ENCODE measurements around the gene FLT3LG. TPM values are rescaled to one million over a fixed set of nuclear protein-coding genes. Genes with fewer than 3 reads are reported as not detected.

The FLT3LG gene
- total RNA-seq, 4 donors from 2014 or later, result 3.1 to 21.0 (median 7.6) TPM

DNA sequence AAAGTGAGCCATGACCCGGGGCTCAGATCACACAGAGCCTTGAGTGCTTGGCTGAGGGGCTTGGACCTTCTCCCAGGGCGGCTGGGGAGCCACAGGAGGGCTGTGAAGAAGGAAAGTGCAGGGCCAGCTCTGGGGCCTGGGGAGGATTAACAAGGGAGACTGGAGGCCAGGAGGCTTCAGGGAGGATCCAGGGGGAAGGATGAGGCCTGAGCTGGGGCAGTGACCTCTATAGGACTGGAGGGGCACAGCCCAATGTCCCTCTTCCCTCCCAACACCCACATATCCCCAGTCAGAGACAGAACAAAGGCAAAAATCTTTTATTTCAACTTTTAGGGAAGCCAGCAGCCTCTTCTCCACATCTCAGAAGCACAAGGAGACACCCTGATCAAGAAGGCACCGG is 28.0 kb upstream of the FLT3LG start:
- Histone ChIP-seq H3K4me3 (no peak overlapping the region), H3K9me3 (no peaks in the 10 kb centered on the region), H3K27me3 (peaks cover 23% of the 10 kb centered on the region), H3K27ac (no peak overlapping the region), H3K36me3 (peaks cover 0 to 45% of the 10 kb centered on the region in 2 donors), H3K4me1 (peaks cover 0 to 51% (median 14%) of the 10 kb centered on the region in 3 donors)
- ATAC-seq, result no peak
- WGBS, 2 donors (ENCODE audit: low coverage in 1 of 2), result 100% methylated on average over 1 of the region's 3 CpGs
- TF ChIP-seq POLR2A (IDR thresholded peaks at IDR 0.05) (no peak), POLR2AphosphoS5 (IDR thresholded peaks at IDR 0.05) (no peak), EP300 (IDR thresholded peaks at IDR 0.05) (no peak)
- TF ChIP-seq, protein P1, sequence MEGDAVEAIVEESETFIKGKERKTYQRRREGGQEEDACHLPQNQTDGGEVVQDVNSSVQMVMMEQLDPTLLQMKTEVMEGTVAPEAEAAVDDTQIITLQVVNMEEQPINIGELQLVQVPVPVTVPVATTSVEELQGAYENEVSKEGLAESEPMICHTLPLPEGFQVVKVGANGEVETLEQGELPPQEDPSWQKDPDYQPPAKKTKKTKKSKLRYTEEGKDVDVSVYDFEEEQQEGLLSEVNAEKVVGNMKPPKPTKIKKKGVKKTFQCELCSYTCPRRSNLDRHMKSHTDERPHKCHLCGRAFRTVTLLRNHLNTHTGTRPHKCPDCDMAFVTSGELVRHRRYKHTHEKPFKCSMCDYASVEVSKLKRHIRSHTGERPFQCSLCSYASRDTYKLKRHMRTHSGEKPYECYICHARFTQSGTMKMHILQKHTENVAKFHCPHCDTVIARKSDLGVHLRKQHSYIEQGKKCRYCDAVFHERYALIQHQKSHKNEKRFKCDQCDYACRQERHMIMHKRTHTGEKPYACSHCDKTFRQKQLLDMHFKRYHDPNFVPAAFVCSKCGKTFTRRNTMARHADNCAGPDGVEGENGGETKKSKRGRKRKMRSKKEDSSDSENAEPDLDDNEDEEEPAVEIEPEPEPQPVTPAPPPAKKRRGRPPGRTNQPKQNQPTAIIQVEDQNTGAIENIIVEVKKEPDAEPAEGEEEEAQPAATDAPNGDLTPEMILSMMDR (IDR thresholded peaks at IDR 0.05), result no peak

GRCh38 chr19:49447485-49448431 is 26.3 kb upstream of the FLT3LG start:
- peaks cover 0 to 47% (median 9%) of the 10 kb centered on the region in 3 donors for H3K4me1 ChIP-seq
- H3K27me3 ChIP-seq, result peaks cover 5% of the 10 kb centered on the region
- WGBS, 2 donors (ENCODE audit: low coverage in 1 of 2), result 68 to 71% methylated on average over 5 to 17 of the region's 32 CpGs
- TF ChIP-seq POLR2AphosphoS5 (IDR thresholded peaks at IDR 0.05), result no peak
- TF ChIP-seq, protein P1 (IDR thresholded peaks at IDR 0.05), result no peak
- TF ChIP-seq EP300 (IDR thresholded peaks at IDR 0.05), result no peak
- no peak for TF ChIP-seq POLR2A (IDR thresholded peaks at IDR 0.05)
- no peak overlapping the region for H3K4me3 ChIP-seq
- ATAC-seq, result no peak
- no peaks in the 10 kb centered on the region for H3K9me3 ChIP-seq
- peaks cover 0 to 45% of the 10 kb centered on the region in 2 donors for H3K36me3 ChIP-seq
- peak overlapping the region in 2 of 4 donors; percentile 28 to 35 for H3K27ac ChIP-seq

GRCh38 chr19:49448432-49448786 is 25.6 kb upstream of the FLT3LG start:
- Histone ChIP-seq H3K27me3 (no peaks in the 10 kb centered on the region), H3K27ac (no peak overlapping the region), H3K4me1 (peaks cover 0 to 41% (median 9%) of the 10 kb centered on the region in 3 donors), H3K36me3 (peaks cover 0 to 45% of the 10 kb centered on the region in 2 donors), H3K4me3 (no peak overlapping the region), H3K9me3 (no peaks in the 10 kb centered on the region)
- WGBS, 2 donors (ENCODE audit: low coverage in 1 of 2), result 100% methylated on average over 1 of the region's 6 CpGs; no CpG with 5 or more reads in 1 of the 2 donors
- TF ChIP-seq EP300 (IDR thresholded peaks at IDR 0.05) (no peak), POLR2AphosphoS5 (IDR thresholded peaks at IDR 0.05) (no peak), POLR2A (IDR thresholded peaks at IDR 0.05) (no peak)
- TF ChIP-seq, protein P1 (IDR thresholded peaks at IDR 0.05), result no peak
- ATAC-seq, result no peak

DNA sequence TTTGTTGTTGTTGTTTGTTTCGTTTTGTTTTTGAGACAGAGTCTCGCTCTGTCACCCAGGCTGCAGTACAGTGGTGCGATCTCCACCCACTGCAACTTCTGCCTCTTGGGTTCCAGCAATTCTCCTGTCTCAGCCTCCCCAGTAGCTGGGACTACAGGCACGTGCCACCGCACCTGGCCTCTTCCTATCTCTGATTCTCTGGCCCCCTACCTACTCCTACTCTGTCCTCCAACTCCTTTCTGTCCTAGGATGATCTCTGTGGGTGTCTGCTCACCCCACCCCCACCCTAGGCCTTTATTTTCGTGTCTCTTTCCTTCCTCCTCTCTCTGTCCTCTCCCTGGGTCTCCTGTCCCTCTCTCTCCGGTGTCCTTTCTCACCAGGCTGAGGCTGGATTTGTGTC is 23.6 kb upstream of the FLT3LG start:
- TF ChIP-seq EP300 (IDR thresholded peaks at IDR 0.05) (no peak), POLR2AphosphoS5 (IDR thresholded peaks at IDR 0.05) (no peak), POLR2A (IDR thresholded peaks at IDR 0.05) (no peak)
- TF ChIP-seq, protein P1 (IDR thresholded peaks at IDR 0.05), result no peak
- Histone ChIP-seq H3K27ac (peak overlapping the region in 1 of 4 donors; percentile 96), H3K9me3 (no peaks in the 10 kb centered on the region), H3K4me3 (peak overlapping the region in 1 of 2 donors; percentile 81), H3K27me3 (no peaks in the 10 kb centered on the region), H3K4me1 (peaks cover 0 to 58% (median 17%) of the 10 kb centered on the region in 3 donors), H3K36me3 (peaks cover 0 to 45% of the 10 kb centered on the region in 2 donors)
- no peak for ATAC-seq
- WGBS, 2 donors (ENCODE audit: low coverage in 1 of 2), result 75 to 84% methylated on average over 2 to 7 of the region's 7 CpGs

Data from gastroesophageal sphincter (tissue), 4 donors.